NCI-H774 (cell line): Measurements from ENCODE around the gene ANAPC1.
"Not testable (repeated sequence)": the region's sequence is repeated elsewhere in the genome, so short reads cannot be mapped to it uniquely, and the experiment has no call there.

Source experiments
- DNase-seq: peaks from one replicate; lab custom pipeline; 2025; lab: John Stamatoyannopoulos, UW

The ANAPC1 gene

GRCh38 chr2:111905475-111905869 is 21.5 kb upstream of the ANAPC1 start:
- DNase-seq = not testable (repeated sequence)

DNA sequence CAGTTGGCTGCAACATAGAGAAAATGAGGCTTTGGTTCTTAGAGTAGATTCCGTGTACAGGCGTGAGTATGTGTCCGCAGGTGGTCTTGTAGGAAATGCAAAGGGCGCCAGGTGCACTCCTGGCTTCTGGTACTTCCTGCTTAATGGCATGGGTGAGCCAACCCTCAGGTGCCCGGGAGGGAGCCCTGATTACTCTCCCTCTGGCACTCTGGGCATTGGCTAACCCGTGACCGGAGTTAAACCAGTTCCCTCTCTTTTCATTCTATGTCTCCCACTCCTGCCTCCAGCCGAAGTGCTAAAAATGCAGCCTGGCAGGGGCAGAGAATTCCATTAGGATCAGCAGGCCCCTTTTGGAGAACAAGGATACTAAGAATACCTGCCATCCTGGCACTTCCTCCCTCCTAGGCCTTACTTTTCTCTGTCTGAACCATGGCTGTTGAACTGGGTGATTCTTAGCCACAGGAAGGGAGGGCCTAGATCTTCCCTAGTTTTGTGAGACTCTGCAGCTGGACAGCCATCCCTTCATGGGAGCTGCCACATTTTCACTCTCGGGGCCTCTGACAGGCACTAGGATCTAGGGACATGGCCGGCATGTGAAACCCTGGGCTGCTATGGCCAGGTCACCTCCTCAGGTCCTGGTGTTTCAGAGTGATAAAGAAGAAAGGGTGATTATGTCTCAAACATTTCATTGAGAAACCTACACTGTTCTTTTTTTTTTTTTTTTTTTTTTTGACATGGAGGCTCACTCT is 20.9 kb upstream of the ANAPC1 start:
- DNase-seq = no peak

DNA sequence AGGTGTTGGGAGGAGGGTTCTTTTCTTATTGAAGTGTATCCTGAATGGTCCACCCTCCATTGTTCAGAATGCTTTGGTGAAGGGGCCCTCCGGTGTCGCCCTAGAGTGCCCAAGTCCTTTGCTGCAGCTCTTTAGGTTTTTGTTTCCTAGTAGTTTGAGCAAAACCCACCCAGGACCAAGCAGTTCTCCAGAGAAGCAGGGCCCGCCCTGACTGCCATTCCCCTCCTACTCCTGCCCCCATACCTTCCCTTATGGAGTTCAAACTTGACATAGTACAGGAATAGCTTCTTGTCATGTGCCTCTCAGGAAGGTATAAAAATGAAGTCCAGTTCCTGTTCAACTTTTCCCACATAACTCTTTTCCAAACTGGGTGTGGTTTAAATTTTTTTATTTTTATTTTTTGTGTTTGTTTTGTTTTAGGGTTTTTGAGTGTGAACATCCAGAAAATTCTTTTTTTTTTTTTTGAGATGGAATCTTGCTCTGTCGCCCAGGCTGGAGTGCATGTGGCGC is 20.0 kb upstream of the ANAPC1 start:
- DNase-seq = no peak

GRCh38 chr2:111903516-111903915 is 19.5 kb upstream of the ANAPC1 start:
- DNase-seq = no peak

DNA sequence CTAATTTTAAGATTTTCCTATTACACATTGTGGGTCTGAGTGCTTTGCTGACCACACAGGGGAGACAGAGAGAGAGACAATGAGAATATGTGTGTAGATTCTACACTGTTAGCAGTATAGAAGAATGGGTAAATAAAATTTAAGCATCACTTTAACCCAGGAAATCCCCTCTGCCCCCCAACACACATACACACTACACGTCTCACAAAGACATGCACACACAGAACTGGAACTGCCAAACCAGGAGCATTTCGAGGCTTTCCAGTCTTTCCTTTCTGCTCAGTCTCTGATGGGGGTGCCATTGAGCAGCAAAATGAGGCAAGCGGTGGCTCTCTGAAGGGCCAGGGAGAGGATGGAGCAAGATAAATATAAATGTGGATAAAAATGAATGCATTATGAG is 16.9 kb upstream of the ANAPC1 start:
- no peak for DNase-seq

- no peak for DNase-seq
Observed at GRCh38 chr2:111898703-111899514, 14.9 kb upstream of the ANAPC1 start.

GRCh38 chr2:111897924-111898702 is 14.1 kb upstream of the ANAPC1 start, which contains the start of gene MERTK:
MERTK (plus strand) TSS chr2:111898607; CDS start chr2:111898736, 129 bp downstream.
- DNase-seq = peak; percentile 72

- no peak for DNase-seq
Observed at GRCh38 chr2:111897630-111897923, 13.6 kb upstream of the ANAPC1 start.

DNA sequence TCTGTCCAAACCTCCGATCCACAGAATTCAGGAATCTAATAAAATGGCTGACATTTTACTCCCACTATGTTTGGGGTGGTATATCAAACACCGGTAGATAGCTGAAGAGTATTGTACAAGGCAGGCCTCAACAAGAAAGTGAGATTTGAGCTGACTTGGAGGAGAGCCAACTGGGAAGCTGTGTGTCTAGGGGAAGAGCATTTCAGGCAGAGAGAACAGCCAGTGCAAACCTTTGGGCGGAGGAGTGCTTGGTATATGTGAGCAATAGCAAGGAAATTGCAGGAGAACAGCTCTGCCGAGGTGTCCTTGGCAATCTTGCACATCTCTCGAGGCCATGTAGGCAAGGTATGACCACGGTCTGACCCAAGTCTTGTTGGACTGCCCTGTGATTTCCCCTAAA is 12.6 kb upstream of the ANAPC1 start:
- DNase-seq = no peak

DNA sequence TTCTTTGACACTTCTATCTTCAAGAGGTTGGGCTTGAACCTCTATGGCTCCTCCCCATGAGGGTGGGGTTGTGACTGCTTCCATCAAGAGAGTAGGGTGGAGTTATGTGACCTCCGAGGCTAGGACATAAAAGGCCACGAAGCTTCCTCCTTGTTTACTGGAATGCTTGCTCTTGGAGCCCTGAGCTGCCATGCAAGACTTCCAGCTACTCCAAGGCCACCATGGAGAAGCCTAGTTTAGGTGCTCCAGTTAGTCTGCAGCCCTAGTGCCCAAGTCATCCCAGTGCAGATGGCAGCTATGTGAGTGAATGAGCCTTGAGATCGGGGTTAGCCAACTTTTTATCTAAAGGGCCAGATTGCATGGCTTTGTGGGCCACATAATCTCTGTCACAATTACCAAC is 12.0 kb upstream of the ANAPC1 start:
- no peak for DNase-seq

GRCh38 chr2:111884592-111884964 is 585 bp upstream of the ANAPC1 start:
- DNase-seq = no peak

- not testable (repeated sequence) for DNase-seq
Observed at GRCh38 chr2:111872806-111873205, 11.2 kb downstream of the ANAPC1 start.

GRCh38 chr2:111865124-111865523 is 18.9 kb downstream of the ANAPC1 start:
- not testable (repeated sequence) for DNase-seq

- DNase-seq = not testable (repeated sequence)
Observed at GRCh38 chr2:111860005-111860404, 24.0 kb downstream of the ANAPC1 start.

- not testable (repeated sequence) for DNase-seq
Observed at GRCh38 chr2:111852544-111852943, 31.4 kb downstream of the ANAPC1 start.

DNA sequence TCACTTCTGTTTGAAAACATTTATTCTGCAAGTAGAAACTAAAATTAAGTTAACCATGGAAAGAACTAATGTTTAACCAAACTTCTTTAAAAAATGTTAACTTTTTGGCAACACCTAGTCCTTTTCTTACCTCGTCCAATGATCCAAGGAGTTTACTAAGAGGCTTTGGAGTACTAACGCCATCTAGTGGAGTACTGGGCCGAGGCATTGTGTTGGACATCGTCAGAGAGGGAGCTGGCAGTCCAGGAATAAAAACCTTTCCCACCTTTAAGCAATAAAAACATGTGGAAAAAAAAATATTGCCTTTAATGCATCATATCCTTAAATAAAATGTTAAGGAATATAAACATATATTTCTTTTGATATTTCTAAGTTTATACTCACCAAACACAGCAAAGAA is 33.3 kb downstream of the ANAPC1 start:
- DNase-seq = not testable (repeated sequence)

DNA sequence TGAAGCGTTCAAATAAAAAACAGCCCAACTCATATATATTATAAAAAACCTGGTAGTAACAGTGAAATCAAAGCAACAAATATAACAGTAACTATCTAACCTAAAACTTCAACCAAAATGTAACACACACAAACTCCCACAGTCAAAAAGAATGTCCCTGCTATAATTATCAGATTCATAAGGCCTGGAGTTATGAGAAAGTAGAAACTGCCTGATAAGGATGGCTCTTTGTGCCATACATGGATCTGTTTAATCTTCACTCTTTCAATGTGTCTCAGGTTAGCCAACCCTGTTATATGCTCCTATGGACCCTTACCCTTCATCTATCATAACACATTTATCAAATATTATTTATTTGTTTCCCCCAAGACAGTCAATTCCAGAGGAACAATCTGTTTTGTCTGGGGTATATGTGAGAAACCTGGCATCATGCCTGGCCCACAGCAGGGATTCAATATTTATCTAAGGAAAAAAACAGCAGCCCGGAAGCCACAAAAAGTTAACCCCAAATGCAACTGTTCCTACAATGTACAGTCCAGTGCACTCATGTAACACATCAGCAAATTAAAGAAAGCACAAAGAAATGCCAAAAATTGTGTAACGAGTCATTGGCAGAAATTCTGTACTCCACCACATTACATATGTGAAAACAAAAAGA is 44.2 kb downstream of the ANAPC1 start:
- DNase-seq = peak; percentile 9

- DNase-seq = not testable (repeated sequence)
Observed at GRCh38 chr2:111838992-111839391, 45.0 kb downstream of the ANAPC1 start.

GRCh38 chr2:111834221-111834620 is 49.8 kb downstream of the ANAPC1 start:
- not testable (repeated sequence) for DNase-seq

GRCh38 chr2:111830479-111830878 is 53.5 kb downstream of the ANAPC1 start:
- DNase-seq = not testable (repeated sequence)

- not testable (repeated sequence) for DNase-seq
Observed at GRCh38 chr2:111828217-111828766, 55.7 kb downstream of the ANAPC1 start.
